H9 (cell line): Measurements from ENCODE around the gene ATP1A3. TPM values are rescaled to one million over a fixed set of nuclear protein-coding genes. Genes with fewer than 3 reads are reported as not detected.

Source experiments
- DNase-seq: peaks from one replicate; pipeline ENCODE4 v3.0.0-alpha.2; 2017
- H2AFZ ChIP-seq: one replicate; pipeline ENCODE4 v1.6.1; 2013; ENCODE audit warnings: mild to moderate bottlenecking, low read length, control low read depth, moderate library complexity
- H2AK5ac ChIP-seq: 2 replicates; pipeline ENCODE4 v1.6.1; 2013; ENCODE audit warnings: low read length, control low read depth, mixed read lengths; ENCODE audit not compliant: insufficient read length
- H2BK120ac ChIP-seq: one replicate; pipeline ENCODE4 v1.6.1; 2013; ENCODE audit warnings: low read depth, mild to moderate bottlenecking, low read length, control low read depth, inconsistent platforms; ENCODE audit not compliant: poor library complexity, severe bottlenecking
- H2BK12ac ChIP-seq: 2 replicates; pipeline ENCODE4 v1.6.1; 2013; ENCODE audit warnings: low read length, control low read depth, mixed read lengths, low read depth; ENCODE audit not compliant: insufficient read length
- H2BK15ac ChIP-seq: 2 replicates; pipeline ENCODE4 v1.6.1; 2013; ENCODE audit warnings: low read depth, low read length, control low read depth
- H2BK20ac ChIP-seq: one replicate; pipeline ENCODE4 v1.6.1; 2013; ENCODE audit warnings: low read depth, mild to moderate bottlenecking, low read length, control low read depth, inconsistent platforms; ENCODE audit not compliant: poor library complexity, severe bottlenecking
- H2BK5ac ChIP-seq: 2 replicates; pipeline ENCODE4 v1.6.1; 2013; ENCODE audit warnings: low read length, control low read depth, mixed read lengths; ENCODE audit not compliant: insufficient read length
- H3K14ac ChIP-seq: 2 replicates; pipeline ENCODE4 v1.6.1; 2013; ENCODE audit warnings: low read length, control low read depth; ENCODE audit not compliant: insufficient read depth
- H3K18ac ChIP-seq: 2 replicates; pipeline ENCODE4 v1.6.1; 2013; ENCODE audit warnings: low read depth, mild to moderate bottlenecking, mixed read lengths, low read length, control low read depth; ENCODE audit not compliant: insufficient read length
- H3K23ac ChIP-seq: 2 replicates; pipeline ENCODE4 v1.6.1; 2013; ENCODE audit warnings: low read length, control low read depth, mixed read lengths, low read depth; ENCODE audit not compliant: insufficient read length
- H3K23me2 ChIP-seq: 2 replicates; pipeline ENCODE4 v1.6.1; 2013; ENCODE audit warnings: low read depth, mild to moderate bottlenecking, mixed read lengths, low read length, control low read depth; ENCODE audit not compliant: insufficient read length, poor library complexity, severe bottlenecking
- H3K27ac ChIP-seq: 2 replicates; pipeline ENCODE4 v1.5.1; 2013; ENCODE audit warnings: low read length, control low read depth, mixed read lengths, low read depth; ENCODE audit not compliant: insufficient read length
- H3K27me3 ChIP-seq: 2 replicates; pipeline ENCODE4 v1.6.1; 2013; ENCODE audit warnings: low read length, control low read depth, inconsistent platforms; ENCODE audit not compliant: insufficient read depth
- H3K4ac ChIP-seq: 2 replicates; pipeline ENCODE4 v1.6.1; 2013; ENCODE audit warnings: low read depth, mild to moderate bottlenecking, control low read depth, inconsistent platforms, low read length, moderate library complexity
- H3K4me1 ChIP-seq: 2 replicates; pipeline ENCODE4 v1.6.1; 2013; ENCODE audit warnings: low read length, control low read depth, inconsistent platforms; ENCODE audit not compliant: insufficient read depth
- H3K4me2 ChIP-seq: 2 replicates; pipeline ENCODE4 v1.6.1; 2013; ENCODE audit warnings: low read length, control low read depth, mixed read lengths; ENCODE audit not compliant: insufficient read length, insufficient read depth
- H3K56ac ChIP-seq: 2 replicates; pipeline ENCODE4 v1.6.1; 2013; ENCODE audit warnings: low read depth, mild to moderate bottlenecking, mixed read lengths, low read length, control low read depth; ENCODE audit not compliant: insufficient read length
- H3K79me1 ChIP-seq: 2 replicates; pipeline ENCODE4 v1.6.1; 2013; ENCODE audit warnings: low read depth, mild to moderate bottlenecking, moderate library complexity, low read length, control low read depth, inconsistent platforms; ENCODE audit not compliant: insufficient read depth, poor library complexity, severe bottlenecking
- H3K79me2 ChIP-seq: 2 replicates; pipeline ENCODE4 v1.6.1; 2013; ENCODE audit warnings: low read length, control low read depth, inconsistent platforms; ENCODE audit not compliant: insufficient read depth
- H3K9ac ChIP-seq: 2 replicates; pipeline ENCODE4 v1.6.1; 2013; ENCODE audit warnings: low read length, control low read depth, mixed read lengths; ENCODE audit not compliant: insufficient read length; ENCODE audit errors: extremely low read depth
- H3K9me3 ChIP-seq: one replicate; pipeline ENCODE4 v1.6.1; 2013; ENCODE audit warnings: low read depth, low read length, inconsistent platforms; ENCODE audit not compliant: control insufficient read depth
- H3T11ph ChIP-seq: one replicate; pipeline ENCODE4 v1.6.1; 2013; ENCODE audit warnings: mild to moderate bottlenecking, low read length, control low read depth, inconsistent platforms
- H4K20me1 ChIP-seq: one replicate; pipeline ENCODE4 v1.6.1; 2013; ENCODE audit not compliant: control insufficient read depth, insufficient read length, insufficient read depth
- H4K5ac ChIP-seq: 2 replicates; pipeline ENCODE4 v1.6.1; 2013; ENCODE audit warnings: low read depth, mild to moderate bottlenecking, mixed read lengths, low read length, control low read depth; ENCODE audit not compliant: insufficient read length
- H4K8ac ChIP-seq: replicated peaks from 2 replicates; pipeline ENCODE4 v1.6.1; 2013; ENCODE audit warnings: low read length, control low read depth, mixed read lengths, low read depth; ENCODE audit not compliant: insufficient read length
- H4K91ac ChIP-seq: 2 replicates; pipeline ENCODE4 v1.6.1; 2013; ENCODE audit warnings: low read depth, mild to moderate bottlenecking, moderate library complexity, mixed read lengths, low read length, control low read depth; ENCODE audit not compliant: insufficient read length
- H3K27ac Mint-ChIP-seq, 3 experiments: 2 replicates in 2 of 3; 3 replicates in 1 of 3; pipeline ENCODE4 v1.8.0; 2020 to 2021; ENCODE audit warnings: mixed read lengths in 3 of 3, mild to moderate bottlenecking in 1 of 3, moderate library complexity in 1 of 3
- H3K27me3 Mint-ChIP-seq: 2 replicates; pipeline ENCODE4 v1.8.0; 2021; ENCODE audit warnings: low read depth, mild to moderate bottlenecking, moderate library complexity, mixed read lengths
- H3K36me3 Mint-ChIP-seq, 3 experiments: 2 replicates in 2 of 3; 3 replicates in 1 of 3; pipeline ENCODE4 v1.8.0; 2020 to 2021; ENCODE audit warnings: low read depth in 3 of 3, mixed read lengths in 3 of 3; ENCODE audit not compliant: insufficient read depth in 1 of 3
- H3K4me1 Mint-ChIP-seq, 2 experiments: 2 replicates each; pipeline ENCODE4 v1.8.0; 2020; ENCODE audit warnings: mixed read lengths in 2 of 2
- H3K4me3 Mint-ChIP-seq, 2 experiments: 2 replicates in 1 of 2; 3 replicates in 1 of 2; pipeline ENCODE4 v1.8.0; 2020 to 2021; ENCODE audit warnings: mild to moderate bottlenecking in 2 of 2, mixed read lengths in 2 of 2, moderate library complexity in 1 of 2
- H3K9me3 Mint-ChIP-seq, 2 experiments: 2 replicates in 1 of 2; 3 replicates in 1 of 2; pipeline ENCODE4 v1.8.0; 2020; ENCODE audit warnings: mild to moderate bottlenecking in 2 of 2, mixed read lengths in 2 of 2, moderate library complexity in 1 of 2
- WGBS: extraction: QIAGEN DNeasy Blood & Tissue Kit; methylation state at CpG from one replicate; pipeline ENCODE4 v1.1.7; 2013; ENCODE audit warnings: missing lambda C conversion rate, low lambda C conversion rate, mixed read lengths; ENCODE audit not compliant: insufficient read length; ENCODE audit errors: extremely low coverage; 5-methylcytosine and 5-hydroxymethylcytosine counted together
- total RNA-seq: library from RNA; stranded (reverse); gene quantifications from 2 replicates; pipeline ENCODE4 v1.2.1, GENCODE V29; 2021
- TF ChIP-seq, protein P1 (sequence below): fragments of 200-600 bp; sonication (generic); conservative IDR thresholded peaks from 3 replicates; pipeline ENCODE4 v1.8.0; 2021; ENCODE audit warnings: antibody characterized with exemption, mild to moderate bottlenecking

Gene ATP1A3
- total RNA-seq, 1 experiment from 2014 or later, result 11.6 TPM

DNA sequence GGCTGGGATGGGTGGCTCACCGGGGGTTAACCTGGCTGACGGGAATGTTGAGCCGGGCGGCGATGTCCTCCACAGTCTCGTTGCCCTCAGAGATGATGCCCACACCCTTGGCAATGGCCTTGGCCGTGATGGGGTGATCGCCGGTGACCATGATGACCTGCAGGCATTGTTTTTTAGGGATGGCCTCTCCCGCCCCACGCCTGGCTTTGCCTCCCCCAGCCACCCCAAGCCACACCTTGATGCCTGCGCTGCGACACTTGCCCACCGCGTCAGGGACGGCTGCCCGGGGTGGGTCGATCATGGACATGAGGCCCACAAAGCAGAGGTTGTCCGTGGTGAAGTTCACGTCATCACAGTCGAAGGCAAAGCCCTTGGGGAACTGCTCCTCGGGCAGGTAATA, 16.1 kb downstream of the ATP1A3 start:
- Mint-ChIP-seq H3K27ac (no peak overlapping the region), H3K36me3 (peaks cover 4 to 11% (median 5%) of the 10 kb centered on the region in 3 experiments; a peak in 5 of 7 replicates), H3K27me3 (no peaks in the 10 kb centered on the region; the same call in 1 of the 2 replicates), H3K4me3 (no peak overlapping the region), H3K9me3 (no peaks in the 10 kb centered on the region), H3K4me1 (no peaks in the 10 kb centered on the region)
- Histone ChIP-seq H2AK5ac (no peak overlapping the region), H3K79me1 (no peaks in the 10 kb centered on the region), H3K4me2 (no peak overlapping the region), H4K20me1 (no peaks in the 10 kb centered on the region), H2BK15ac (no peak overlapping the region), H4K91ac (no peak overlapping the region), H2AFZ (no peak overlapping the region), H4K5ac (no peak overlapping the region), H3K4ac (no peak overlapping the region), H3K18ac (no peak overlapping the region), H3K23ac (no peak overlapping the region), H4K8ac (no peak overlapping the region), H2BK20ac (no peak overlapping the region), H3K56ac (no peak overlapping the region), H2BK5ac (no peak overlapping the region), H3K23me2 (no peaks in the 10 kb centered on the region), H3K9me3 (no peaks in the 10 kb centered on the region), H2BK120ac (no peak overlapping the region), H3K4me1 (no peaks in the 10 kb centered on the region), H3K27ac (no peak overlapping the region), H2BK12ac (no peak overlapping the region), H3K27me3 (no peaks in the 10 kb centered on the region), H3K79me2 (no peaks in the 10 kb centered on the region), H3K9ac (no peak overlapping the region), H3K14ac (no peak overlapping the region), H3T11ph (no peak overlapping the region)
- peak; percentile 17 for DNase-seq
- TF ChIP-seq, protein P1, sequence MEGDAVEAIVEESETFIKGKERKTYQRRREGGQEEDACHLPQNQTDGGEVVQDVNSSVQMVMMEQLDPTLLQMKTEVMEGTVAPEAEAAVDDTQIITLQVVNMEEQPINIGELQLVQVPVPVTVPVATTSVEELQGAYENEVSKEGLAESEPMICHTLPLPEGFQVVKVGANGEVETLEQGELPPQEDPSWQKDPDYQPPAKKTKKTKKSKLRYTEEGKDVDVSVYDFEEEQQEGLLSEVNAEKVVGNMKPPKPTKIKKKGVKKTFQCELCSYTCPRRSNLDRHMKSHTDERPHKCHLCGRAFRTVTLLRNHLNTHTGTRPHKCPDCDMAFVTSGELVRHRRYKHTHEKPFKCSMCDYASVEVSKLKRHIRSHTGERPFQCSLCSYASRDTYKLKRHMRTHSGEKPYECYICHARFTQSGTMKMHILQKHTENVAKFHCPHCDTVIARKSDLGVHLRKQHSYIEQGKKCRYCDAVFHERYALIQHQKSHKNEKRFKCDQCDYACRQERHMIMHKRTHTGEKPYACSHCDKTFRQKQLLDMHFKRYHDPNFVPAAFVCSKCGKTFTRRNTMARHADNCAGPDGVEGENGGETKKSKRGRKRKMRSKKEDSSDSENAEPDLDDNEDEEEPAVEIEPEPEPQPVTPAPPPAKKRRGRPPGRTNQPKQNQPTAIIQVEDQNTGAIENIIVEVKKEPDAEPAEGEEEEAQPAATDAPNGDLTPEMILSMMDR, result no peak
- WGBS, result no CpG with 5 or more reads among the region's 22 CpGs
